Liver (tissue), 9 donors: Measurements from ENCODE around the gene RNF157. TPM values are rescaled to one million over a fixed set of nuclear protein-coding genes. Genes with fewer than 3 reads are reported as not detected.

Experiments
- DNase-seq: peaks from one replicate; pipeline ENCODE4 v3.0.0-alpha.2; 2017; ENCODE audit warnings: low spot score
- H3K27ac ChIP-seq, 2 donors: one replicate each; pipeline ENCODE4 v1.7.0; 2013; ENCODE audit warnings: inconsistent platforms in 2 of 2, low read length in 2 of 2, control low read depth in 1 of 2, low read depth in 1 of 2, mild to moderate bottlenecking in 1 of 2
- H3K27me3 ChIP-seq, 4 donors: one replicate each; pipeline versions ENCODE4 v1.6.1 to v1.7.0; 2013; ENCODE audit warnings: low read length in 3 of 4, inconsistent platforms in 1 of 4, mild to moderate bottlenecking in 1 of 4, moderate library complexity in 1 of 4; ENCODE audit not compliant: control insufficient read depth in 4 of 4, insufficient read depth in 4 of 4
- H3K36me3 ChIP-seq, 4 donors: one replicate each; pipeline versions ENCODE4 v1.6.1 to v1.7.0; 2013; ENCODE audit warnings: low read length in 3 of 4, mild to moderate bottlenecking in 3 of 4, low read depth in 1 of 4, moderate library complexity in 1 of 4; ENCODE audit not compliant: control insufficient read depth in 4 of 4, insufficient read depth in 3 of 4
- H3K4me1 ChIP-seq, 4 donors: one replicate each; pipeline versions ENCODE4 v1.6.1 to v1.7.0; 2013; ENCODE audit warnings: low read length in 3 of 4, mild to moderate bottlenecking in 3 of 4, moderate library complexity in 1 of 4; ENCODE audit not compliant: control insufficient read depth in 4 of 4, insufficient read depth in 4 of 4
- H3K4me3 ChIP-seq, 3 donors: one replicate each; pipeline versions ENCODE4 v1.6.1 to v1.7.0; 2013; ENCODE audit warnings: low read length in 3 of 3, control low read depth in 1 of 3, low read depth in 1 of 3, mild to moderate bottlenecking in 1 of 3
- H3K9ac ChIP-seq, 2 donors: one replicate each; pipeline ENCODE4 v1.7.0; 2013; ENCODE audit warnings: low read length in 2 of 2, mild to moderate bottlenecking in 2 of 2, moderate library complexity in 2 of 2, control low read depth in 1 of 2, low read depth in 1 of 2
- H3K9me3 ChIP-seq, 4 donors: one replicate each; pipeline versions ENCODE4 v1.6.1 to v1.7.0; 2013; ENCODE audit warnings: low read length in 3 of 4; ENCODE audit not compliant: control insufficient read depth in 4 of 4
- ATF3 ChIP-seq: IDR thresholded peaks from 2 replicates; pipeline ENCODE4 v1.6.1; 2016; ENCODE audit warnings: antibody characterized with exemption
- CTCF ChIP-seq: fragments of 150-350 bp; IDR thresholded peaks from 2 replicates; pipeline ENCODE4 v1.5.1; 2017; ENCODE audit warnings: improper control_type of control experiment, low read depth, low read length; ENCODE audit not compliant: missing input control
- EGR1 ChIP-seq, 2 donors: IDR thresholded peaks; 2 replicates each; pipeline ENCODE4 v1.6.1; 2016 to 2018; ENCODE audit warnings: antibody characterized with exemption in 2 of 2, low read depth in 2 of 2
- FOXA1 ChIP-seq: IDR thresholded peaks from 2 replicates; pipeline ENCODE4 v1.6.1; 2016; ENCODE audit warnings: antibody characterized with exemption
- FOXA2 ChIP-seq: IDR thresholded peaks from 2 replicates; pipeline ENCODE4 v1.6.1; 2016; ENCODE audit warnings: antibody characterized with exemption
- GABPA ChIP-seq, 2 donors: IDR thresholded peaks in 1 of 2; conservative IDR thresholded peaks in 1 of 2; 2 replicates each; pipeline ENCODE4 v1.6.1; 2016; ENCODE audit warnings: antibody characterized with exemption in 2 of 2, mild to moderate bottlenecking in 1 of 2, moderate library complexity in 1 of 2
- HNF4A ChIP-seq, 2 donors: conservative IDR thresholded peaks; 2 replicates each; pipeline ENCODE4 v1.6.1; 2016; ENCODE audit warnings: antibody characterized with exemption in 2 of 2, mild to moderate bottlenecking in 2 of 2
- HNF4G ChIP-seq: IDR thresholded peaks from 2 replicates; pipeline ENCODE4 v1.6.1; 2016; ENCODE audit warnings: antibody characterized with exemption
- JUND ChIP-seq, 2 donors: IDR thresholded peaks; 2 replicates each; pipeline ENCODE4 v1.6.1; 2016; ENCODE audit warnings: antibody characterized with exemption in 2 of 2
- MAX ChIP-seq: IDR thresholded peaks from 2 replicates; pipeline ENCODE4 v1.6.1; 2016; ENCODE audit warnings: antibody characterized with exemption
- NR2F2 ChIP-seq: IDR thresholded peaks from 2 replicates; pipeline ENCODE4 v1.6.1; 2016; ENCODE audit warnings: antibody characterized with exemption
- RAD21 ChIP-seq, 2 donors: IDR thresholded peaks; 2 replicates each; pipeline ENCODE4 v1.6.1; 2016; ENCODE audit warnings: antibody characterized with exemption in 2 of 2, mild to moderate bottlenecking in 2 of 2
- REST ChIP-seq: IDR thresholded peaks from 2 replicates; pipeline ENCODE4 v1.6.1; 2016; ENCODE audit warnings: antibody characterized with exemption, mild to moderate bottlenecking
- RXRA ChIP-seq, 2 donors: IDR thresholded peaks; 2 replicates each; pipeline ENCODE4 v1.6.1; 2017 to 2018; ENCODE audit warnings: antibody characterized with exemption in 2 of 2, mild to moderate bottlenecking in 1 of 2
- SP1 ChIP-seq: IDR thresholded peaks from 2 replicates; pipeline ENCODE4 v1.6.1; 2018; ENCODE audit warnings: antibody characterized with exemption, mild to moderate bottlenecking
- TAF1 ChIP-seq: conservative IDR thresholded peaks from 2 replicates; pipeline ENCODE4 v1.6.1; 2016; ENCODE audit warnings: antibody characterized with exemption, mild to moderate bottlenecking
- ZBTB33 ChIP-seq: IDR thresholded peaks from 2 replicates; pipeline ENCODE4 v1.6.1; 2016; ENCODE audit warnings: antibody characterized with exemption
- WGBS: extraction: QIAGEN DNeasy Blood & Tissue Kit; methylation state at CpG from one replicate; pipeline ENCODE4 v1.1.7; 2013; 5-methylcytosine and 5-hydroxymethylcytosine counted together
- polyA plus RNA-seq, 2 donors: library from polyadenylated mRNA; stranded (reverse) in 1 of 2; unstranded in 1 of 2; fragments of 200-250 nt in 1 of 2; fragments of >200 nt in 1 of 2; fragmentation: Nextera tagmentation in 1 of 2; extraction: Ambion mirVana in 1 of 2; gene quantifications; one replicate each; pipeline versions ENCODE4 v1.2.1 to v1.2.3, GENCODE V29; 2013 to 2015
- total RNA-seq, 2 donors: library from RNA; depleted of rRNA; stranded (reverse); fragments of >200 nt; gene quantifications; one replicate each; pipeline ENCODE4 v1.2.3, GENCODE V29; 2014
- donor health status: healthy.
- donor health status: healthy.
- donor health status: healthy.
- donor health status: healthy.
- donor health status: healthy.

The RNF157 gene
- total and polyA plus RNA-seq, 4 donors = 0.42 to 2.9 (median 0.66) TPM

GRCh38 chr17:76171706-76172105 is 68.6 kb downstream of the RNF157 start:
- Histone ChIP-seq H3K27ac (no peak overlapping the region), H3K27me3 (no peaks in the 10 kb centered on the region), H3K9ac (no peak overlapping the region), H3K36me3 (peaks cover 0 to 1% (median 0%) of the 10 kb centered on the region in 4 donors), H3K9me3 (no peaks in the 10 kb centered on the region), H3K4me3 (no peak overlapping the region), H3K4me1 (no peaks in the 10 kb centered on the region)
- 93% methylated on average over 4 of the region's 4 CpGs for WGBS
- TF ChIP-seq CTCF (no peak), RXRA (IDR thresholded peaks at IDR 0.05) (no peak), SP1 (no peak), FOXA2 (no peak), EGR1 (IDR thresholded peaks at IDR 0.05; ENCODE audit: low read depth in 2 of 2) (no peak), ATF3 (no peak), HNF4G (no peak), GABPA (IDR thresholded peaks at IDR 0.05 in 1 of 2, conservative IDR thresholded peaks at IDR 0.05 in 1 of 2) (no peak), JUND (IDR thresholded peaks at IDR 0.05) (no peak), TAF1 (no peak), FOXA1 (no peak), NR2F2 (no peak), RAD21 (IDR thresholded peaks at IDR 0.05) (no peak)
- DNase-seq = no peak

- DNase-seq = no peak
- Histone ChIP-seq H3K27me3 (no peaks in the 10 kb centered on the region), H3K27ac (no peak overlapping the region), H3K9me3 (no peaks in the 10 kb centered on the region), H3K4me1 (no peaks in the 10 kb centered on the region), H3K36me3 (no peaks in the 10 kb centered on the region), H3K9ac (no peak overlapping the region), H3K4me3 (no peak overlapping the region)
- TF ChIP-seq RXRA (IDR thresholded peaks at IDR 0.05) = no peak
- TF ChIP-seq ATF3 = no peak
- TF ChIP-seq MAX = no peak
- TF ChIP-seq REST = no peak
- TF ChIP-seq ZBTB33 = no peak
- no peak for TF ChIP-seq HNF4A (conservative IDR thresholded peaks at IDR 0.05)
- TF ChIP-seq CTCF = no peak
- TF ChIP-seq SP1 = no peak
- TF ChIP-seq FOXA1 = no peak
- no peak for TF ChIP-seq JUND (IDR thresholded peaks at IDR 0.05)
- TF ChIP-seq HNF4G = no peak
- TF ChIP-seq RAD21 (IDR thresholded peaks at IDR 0.05) = no peak
- TF ChIP-seq GABPA (IDR thresholded peaks at IDR 0.05 in 1 of 2, conservative IDR thresholded peaks at IDR 0.05 in 1 of 2) = no peak
- 92% methylated on average over 1 of the region's 1 CpG for WGBS
Observed at GRCh38 chr17:76170114-76170513, 70.2 kb downstream of the RNF157 start.
